Measurements from ENCODE around the gene RPL13A. TPM values are rescaled to one million over a fixed set of nuclear protein-coding genes. Genes with fewer than 3 reads are reported as not detected.

RPL13A gene
- total RNA-seq, 1 experiment from 2014 or later = 3,286 TPM

GRCh38 chr19:49463960-49464740 lies 23.3 kb upstream of the RPL13A start:
- no peak overlapping the region for H3K4ac ChIP-seq (ENCODE audit: low read depth, low read length)
- no peak overlapping the region for H2BK5ac ChIP-seq (ENCODE audit: insufficient read length, low read length)
- H3K14ac ChIP-seq (ENCODE audit: insufficient read depth, low read length) = no peak overlapping the region
- H3K56ac ChIP-seq (ENCODE audit: insufficient read length, low read depth, low read length) = no peak overlapping the region
- no peak overlapping the region for H2BK12ac ChIP-seq (ENCODE audit: insufficient read length, low read depth, low read length)
- no peaks in the 10 kb centered on the region for H3K27me3 Mint-ChIP-seq (ENCODE audit: low read depth)
- no peaks in the 10 kb centered on the region for H3K27me3 ChIP-seq (ENCODE audit: insufficient read depth, low read length)
- no peak overlapping the region for H2BK120ac ChIP-seq (ENCODE audit: low read depth, low read length, poor library complexity, severe bottlenecking)
- no peak overlapping the region for H3K18ac ChIP-seq (ENCODE audit: insufficient read length, low read depth, low read length)
- no peak overlapping the region for H4K91ac ChIP-seq (ENCODE audit: insufficient read length, low read depth, low read length)
- no peaks in the 10 kb centered on the region for H3K4me1 ChIP-seq (ENCODE audit: insufficient read depth, low read length)
- H3K27ac ChIP-seq (ENCODE audit: insufficient read length, low read depth, low read length) = no peak overlapping the region
- no peak overlapping the region for H3K4me3 Mint-ChIP-seq
- H3K4me2 ChIP-seq (ENCODE audit: insufficient read depth, insufficient read length, low read length) = no peak overlapping the region
- TF ChIP-seq CTCF (conservative IDR thresholded peaks at IDR 0.05) = no peak
- H4K20me1 ChIP-seq (ENCODE audit: control insufficient read depth, insufficient read depth, insufficient read length) = no peaks in the 10 kb centered on the region
- no peak overlapping the region for H2BK15ac ChIP-seq (ENCODE audit: low read depth, low read length)
- H3K4me1 Mint-ChIP-seq = peaks cover 5 to 8% of the 10 kb centered on the region in 2 experiments
- H3K79me2 ChIP-seq (ENCODE audit: insufficient read depth, low read length) = no peaks in the 10 kb centered on the region
- H3K9me3 Mint-ChIP-seq = no peaks in the 10 kb centered on the region
- H4K5ac ChIP-seq (ENCODE audit: insufficient read length, low read depth, low read length) = no peak overlapping the region
- H3K36me3 Mint-ChIP-seq (ENCODE audit: insufficient read depth in 1 of 3, low read depth in 3 of 3) = peaks cover 19 to 33% (median 33%) of the 10 kb centered on the region in 3 experiments; a peak in 6 of 7 replicates
- no CpG with 5 or more reads among the region's 39 CpGs for WGBS (ENCODE audit: extremely low coverage, insufficient read length, low lambda C conversion rate)
- H3T11ph ChIP-seq (ENCODE audit: low read length) = no peak overlapping the region
- no peak overlapping the region for H3K23ac ChIP-seq (ENCODE audit: insufficient read length, low read depth, low read length)
- H3K9ac ChIP-seq (ENCODE audit: extremely low read depth, insufficient read length, low read length) = no peak overlapping the region
- H2AK5ac ChIP-seq (ENCODE audit: insufficient read length, low read length) = no peak overlapping the region
- H3K9me3 ChIP-seq (ENCODE audit: control insufficient read depth, low read depth, low read length) = no peaks in the 10 kb centered on the region
- H3K23me2 ChIP-seq (ENCODE audit: insufficient read length, low read depth, low read length, poor library complexity, severe bottlenecking) = no peaks in the 10 kb centered on the region
- DNase-seq = no peak
- no peaks in the 10 kb centered on the region for H3K79me1 ChIP-seq (ENCODE audit: insufficient read depth, low read depth, low read length, poor library complexity, severe bottlenecking)
- H3K27ac Mint-ChIP-seq = no peak overlapping the region
- H4K8ac ChIP-seq (replicated peaks; ENCODE audit: insufficient read length, low read depth, low read length) = no peak overlapping the region
- H2BK20ac ChIP-seq (ENCODE audit: low read depth, low read length, poor library complexity, severe bottlenecking) = no peak overlapping the region
- H2AFZ ChIP-seq (ENCODE audit: low read length) = no peak overlapping the region

All from H9 (cell line).